Memory B cell (primary cell): Measurements from ENCODE around the gene NES.

ENCODE experiments used
- ATAC-seq: fragments of 150-1000 bp; cut with Tn5 transposase; 2 replicates; pipeline ENCODE4 v1.10.0; 2021; ENCODE audit warnings: low read depth, mild to moderate bottlenecking, moderate library complexity
- DNase-seq, 2 donors: peaks; one replicate each; pipeline ENCODE4 v3.0.0; 2022; ENCODE audit warnings: low spot score in 2 of 2
- H3K27ac Mint-ChIP-seq: one replicate; pipeline ENCODE4 v1.8.0; 2022; ENCODE audit warnings: mild to moderate bottlenecking, moderate library complexity, mixed read lengths
- H3K27me3 Mint-ChIP-seq: one replicate; pipeline ENCODE4 v1.8.0; 2022; ENCODE audit warnings: mixed read lengths
- H3K36me3 Mint-ChIP-seq: one replicate; pipeline ENCODE4 v1.8.0; 2022; ENCODE audit warnings: mild to moderate bottlenecking, mixed read lengths
- H3K4me1 Mint-ChIP-seq: one replicate; pipeline ENCODE4 v1.8.0; 2022; ENCODE audit warnings: mixed read lengths
- H3K4me3 Mint-ChIP-seq: one replicate; pipeline ENCODE4 v1.8.0; 2022; ENCODE audit warnings: mild to moderate bottlenecking, moderate library complexity, mixed read lengths
- H3K9me3 Mint-ChIP-seq: one replicate; pipeline ENCODE4 v1.8.0; 2022; ENCODE audit warnings: mixed read lengths

Gene NES

DNA sequence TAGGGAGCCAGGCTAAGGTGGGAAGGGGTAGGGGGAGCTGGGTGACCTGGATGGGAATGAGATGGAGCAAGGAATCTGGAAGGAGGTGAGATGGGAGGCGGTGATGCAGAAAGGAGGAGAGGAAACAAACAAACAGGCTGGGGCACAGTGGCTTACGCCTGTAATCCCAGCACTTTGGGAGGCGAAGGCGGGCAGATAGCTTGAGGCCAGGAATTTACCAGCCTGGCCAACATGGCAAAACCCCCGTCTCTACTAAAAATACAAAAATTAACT is 17.4 kb upstream of the NES start:
- Mint-ChIP-seq H3K4me1 (peaks cover 11% of the 10 kb centered on the region), H3K27ac (no peak overlapping the region), H3K36me3 (peaks cover 7% of the 10 kb centered on the region), H3K4me3 (no peak overlapping the region), H3K9me3 (no peaks in the 10 kb centered on the region), H3K27me3 (peaks cover 47% of the 10 kb centered on the region)
- ATAC-seq (no peak), DNase-seq (no peak)

GRCh38 chr1:156693848-156694689 is 16.9 kb upstream of the NES start:
- ATAC-seq (no peak), DNase-seq (no peak)
- Mint-ChIP-seq H3K27me3 (peaks cover 47% of the 10 kb centered on the region), H3K36me3 (peaks cover 7% of the 10 kb centered on the region), H3K4me3 (no peak overlapping the region), H3K4me1 (peaks cover 13% of the 10 kb centered on the region), H3K9me3 (no peaks in the 10 kb centered on the region), H3K27ac (no peak overlapping the region)

- no peak overlapping the region for H3K27ac Mint-ChIP-seq
- no peaks in the 10 kb centered on the region for H3K9me3 Mint-ChIP-seq
- H3K4me1 Mint-ChIP-seq = peaks cover 13% of the 10 kb centered on the region
- peaks cover 3% of the 10 kb centered on the region for H3K36me3 Mint-ChIP-seq
- peaks cover 45% of the 10 kb centered on the region for H3K27me3 Mint-ChIP-seq
- H3K4me3 Mint-ChIP-seq = peak overlapping the region; percentile 19
- DNase-seq (no peak), ATAC-seq (no peak)
These were observed 16.0 kb upstream of the NES start for GRCh38 chr1:156692925-156693847.

DNA sequence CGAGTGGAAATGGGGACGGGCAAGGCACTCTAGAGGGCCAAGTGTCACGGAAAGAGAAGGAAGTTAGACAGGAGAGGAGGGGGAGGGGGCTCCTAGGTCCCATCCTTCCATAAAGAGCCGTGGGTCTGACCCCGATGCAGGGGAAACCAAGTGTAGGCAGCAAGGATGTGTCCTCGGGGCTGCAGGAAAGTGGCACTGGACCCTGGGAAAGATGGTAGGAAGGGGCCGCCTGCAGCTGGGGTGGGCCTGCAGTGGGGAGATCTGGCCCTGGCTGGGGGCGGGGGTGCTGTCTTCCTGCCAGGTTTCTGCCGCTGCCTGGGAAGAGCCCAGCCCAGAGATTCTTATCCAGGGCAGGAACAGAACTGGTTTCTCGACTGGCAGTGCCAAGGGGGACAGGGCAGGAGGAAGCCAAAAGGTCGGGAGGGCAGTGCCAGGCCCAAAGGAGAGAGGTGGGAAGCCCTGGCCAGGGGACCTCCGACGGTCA is 15.3 kb upstream of the NES start:
- Mint-ChIP-seq H3K4me1 (peaks cover 13% of the 10 kb centered on the region), H3K9me3 (no peaks in the 10 kb centered on the region), H3K27me3 (peaks cover 42% of the 10 kb centered on the region), H3K27ac (no peak overlapping the region), H3K36me3 (peaks cover 3% of the 10 kb centered on the region), H3K4me3 (no peak overlapping the region)
- ATAC-seq (no peak), DNase-seq (no peak)

DNA sequence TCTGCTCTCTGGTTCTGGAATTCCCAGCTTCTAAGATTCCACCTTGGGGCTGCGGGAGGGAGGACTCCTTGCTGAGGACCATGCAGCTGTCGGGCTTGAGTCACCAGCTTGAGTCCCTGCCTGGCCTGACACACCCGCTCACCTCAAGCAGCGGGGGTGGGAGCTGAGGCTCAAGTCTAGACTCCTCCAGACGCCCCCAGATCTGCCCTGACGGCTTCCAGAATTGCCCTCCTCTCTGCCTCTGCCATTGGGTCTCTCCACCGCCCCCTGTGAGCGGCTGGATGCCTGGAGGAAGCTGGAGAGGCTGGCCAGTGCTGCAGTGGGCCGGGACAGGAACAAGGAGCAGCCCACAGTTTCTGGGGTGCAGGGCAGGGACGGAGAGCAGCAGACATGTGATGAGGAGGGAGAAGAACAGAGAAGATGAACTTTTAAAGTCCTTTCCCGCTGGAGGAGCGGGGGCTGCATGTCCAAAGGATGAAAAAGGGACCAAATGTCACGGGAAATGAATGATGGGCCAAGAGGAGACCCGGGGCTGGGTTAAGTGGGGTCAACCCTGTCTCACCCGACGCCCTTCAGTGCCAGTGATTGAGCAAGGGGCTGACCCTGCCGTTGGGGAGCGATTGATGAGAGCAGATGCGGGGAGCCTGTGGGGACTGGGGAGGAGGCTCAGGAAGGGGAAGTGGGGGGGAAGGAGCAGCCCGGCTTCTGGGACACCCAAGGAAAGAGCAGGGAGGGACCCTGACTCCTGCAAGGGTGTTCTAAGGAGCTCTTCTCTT is 14.6 kb upstream of the NES start:
- no peak overlapping the region for H3K4me3 Mint-ChIP-seq
- no peak overlapping the region for H3K27ac Mint-ChIP-seq
- H3K9me3 Mint-ChIP-seq = no peaks in the 10 kb centered on the region
- peaks cover 36% of the 10 kb centered on the region for H3K27me3 Mint-ChIP-seq
- peaks cover 13% of the 10 kb centered on the region for H3K4me1 Mint-ChIP-seq
- peaks cover 3% of the 10 kb centered on the region for H3K36me3 Mint-ChIP-seq
- ATAC-seq (no peak), DNase-seq (no peak)

DNA sequence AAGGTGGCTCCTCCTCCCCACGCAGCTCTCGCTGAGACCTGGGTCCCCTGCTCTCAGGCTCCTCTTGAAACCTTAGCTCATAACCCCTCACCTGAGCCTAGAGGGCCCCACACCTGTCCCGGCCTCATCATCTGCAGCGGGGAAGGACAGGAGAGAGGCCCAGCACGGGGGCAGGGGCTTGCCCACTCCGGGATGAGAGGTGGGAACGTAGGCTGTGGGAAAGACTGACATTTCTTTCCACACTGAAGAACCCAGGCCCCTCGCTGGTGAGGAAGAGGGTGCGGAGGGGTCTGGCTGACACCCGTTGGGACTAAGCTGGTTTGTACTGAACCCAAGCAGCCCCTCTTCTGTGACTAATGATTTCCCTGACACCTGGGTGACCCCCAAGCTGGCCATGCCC is 14.0 kb upstream of the NES start:
- H3K9me3 Mint-ChIP-seq = no peaks in the 10 kb centered on the region
- ATAC-seq (no peak), DNase-seq (no peak)
- no peak overlapping the region for H3K27ac Mint-ChIP-seq
- H3K36me3 Mint-ChIP-seq = peaks cover 2% of the 10 kb centered on the region
- peaks cover 34% of the 10 kb centered on the region for H3K27me3 Mint-ChIP-seq
- no peak overlapping the region for H3K4me3 Mint-ChIP-seq
- peaks cover 13% of the 10 kb centered on the region for H3K4me1 Mint-ChIP-seq

DNA sequence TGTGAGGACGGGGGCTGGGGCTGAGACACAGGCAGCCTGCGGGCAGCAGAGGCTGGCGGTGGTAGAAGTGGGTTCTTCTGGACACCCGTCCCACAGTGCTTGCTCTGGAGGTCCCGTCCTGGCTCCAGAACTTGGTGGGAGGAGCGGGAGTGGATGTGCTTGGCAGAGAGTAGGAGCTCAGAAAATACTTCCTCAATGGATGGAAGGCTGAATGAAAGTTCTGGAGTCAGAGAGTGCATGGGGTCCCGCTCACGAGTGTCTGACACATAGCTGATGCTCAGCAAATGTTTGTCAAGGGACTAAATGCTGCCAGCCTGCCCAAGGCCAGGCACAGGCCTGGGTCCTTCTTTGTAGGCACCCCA is 13.4 kb upstream of the NES start:
- Mint-ChIP-seq H3K9me3 (no peaks in the 10 kb centered on the region), H3K4me3 (no peak overlapping the region), H3K27me3 (peaks cover 34% of the 10 kb centered on the region), H3K36me3 (peaks cover 2% of the 10 kb centered on the region), H3K27ac (no peak overlapping the region), H3K4me1 (peaks cover 13% of the 10 kb centered on the region)
- no peak for ATAC-seq
- DNase-seq = no peak

DNA sequence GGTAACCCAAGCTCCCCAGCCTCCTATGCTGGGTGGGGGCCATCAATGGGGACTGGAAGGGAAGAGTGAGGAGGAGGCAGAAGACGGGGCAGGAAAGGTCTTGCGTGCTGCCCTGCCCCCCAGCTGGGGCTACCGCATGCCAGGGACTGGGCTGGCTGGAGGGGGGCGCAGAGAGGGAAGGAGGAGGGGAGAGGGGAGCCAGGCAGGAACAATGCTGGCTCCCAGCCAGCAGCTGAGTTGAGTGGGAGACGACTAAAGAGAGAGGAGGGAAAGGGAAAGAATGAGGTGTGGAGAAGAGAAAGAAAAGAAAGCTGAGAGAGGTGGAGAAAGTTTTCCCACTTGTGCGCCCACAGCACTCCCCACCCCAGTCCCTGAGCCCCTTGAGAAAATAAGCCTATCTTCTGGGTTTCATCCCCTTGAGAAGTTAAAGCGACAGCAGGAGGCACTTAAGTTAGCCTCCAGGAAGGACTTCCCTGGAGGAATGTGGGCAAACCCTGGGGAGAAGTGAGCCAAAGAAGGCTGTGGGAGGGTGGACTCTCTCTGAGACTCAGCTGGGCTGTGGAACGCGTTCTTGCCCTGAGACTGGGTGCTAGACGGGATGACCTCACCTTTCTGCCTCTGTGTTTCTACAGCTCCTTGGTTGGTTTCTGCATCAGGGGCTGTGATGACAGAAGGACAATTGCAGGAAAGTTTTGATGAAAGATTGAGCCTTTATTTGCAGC is 12.9 kb upstream of the NES start:
- H3K4me1 Mint-ChIP-seq = peaks cover 13% of the 10 kb centered on the region
- ATAC-seq = no peak
- no peak for DNase-seq
- no peaks in the 10 kb centered on the region for H3K9me3 Mint-ChIP-seq
- H3K36me3 Mint-ChIP-seq = peaks cover 2% of the 10 kb centered on the region
- H3K4me3 Mint-ChIP-seq = no peak overlapping the region
- H3K27ac Mint-ChIP-seq = no peak overlapping the region
- H3K27me3 Mint-ChIP-seq = peaks cover 34% of the 10 kb centered on the region

- Mint-ChIP-seq H3K27me3 (peaks cover 36% of the 10 kb centered on the region), H3K36me3 (no peaks in the 10 kb centered on the region), H3K4me3 (peak overlapping the region; percentile 32), H3K4me1 (peaks cover 16% of the 10 kb centered on the region), H3K9me3 (no peaks in the 10 kb centered on the region), H3K27ac (no peak overlapping the region)
- DNase-seq (peak; percentile 74 to 75), ATAC-seq (peak; percentile 95)
These were observed 12.1 kb upstream of the NES start for GRCh38 chr1:156689035-156689952.

- H3K27ac Mint-ChIP-seq = no peak overlapping the region
These were observed 7.1 kb upstream of the NES start for GRCh38 chr1:156684227-156684782.

GRCh38 chr1:156682166-156682890 is 5.1 kb upstream of the NES start:
- no peak overlapping the region for H3K4me3 Mint-ChIP-seq
- H3K27ac Mint-ChIP-seq = no peak overlapping the region
- no peaks in the 10 kb centered on the region for H3K9me3 Mint-ChIP-seq

More at GRCh38 chr1:156684227-156684782, 7.1 kb upstream of the NES start:
- Mint-ChIP-seq H3K27me3 (peaks cover 23% of the 10 kb centered on the region), H3K9me3 (no peaks in the 10 kb centered on the region), H3K36me3 (no peaks in the 10 kb centered on the region), H3K4me1 (peaks cover 7% of the 10 kb centered on the region), H3K4me3 (no peak overlapping the region)
- DNase-seq = no peak
- peak; percentile 58 for ATAC-seq

More at GRCh38 chr1:156682166-156682890, 5.1 kb upstream of the NES start:
- H3K36me3 Mint-ChIP-seq = no peaks in the 10 kb centered on the region
- ATAC-seq = peak; percentile 29
- peaks cover 26% of the 10 kb centered on the region for H3K27me3 Mint-ChIP-seq
- H3K4me1 Mint-ChIP-seq = peaks cover 15% of the 10 kb centered on the region
- DNase-seq = no peak
